Glutamatergic neuron (in vitro differentiated cells): Measurements from ENCODE around the gene LYST. TPM values are rescaled to one million over a fixed set of nuclear protein-coding genes. Genes with fewer than 3 reads are reported as not detected.

Experiments
- DNase-seq: peaks from one replicate; pipeline ENCODE4 v3.0.0; 2022
- H3K27ac Mint-ChIP-seq: one replicate; pipeline ENCODE4 v1.8.0; 2020; ENCODE audit warnings: mild to moderate bottlenecking, mixed read lengths, inconsistent platforms; ENCODE audit not compliant: unreplicated experiment
- H3K27me3 Mint-ChIP-seq: one replicate; pipeline ENCODE4 v1.8.0; 2020; ENCODE audit warnings: mild to moderate bottlenecking, moderate library complexity, mixed read lengths, inconsistent platforms; ENCODE audit not compliant: unreplicated experiment
- H3K36me3 Mint-ChIP-seq: one replicate; pipeline ENCODE4 v1.8.0; 2020; ENCODE audit warnings: mild to moderate bottlenecking, mixed read lengths, inconsistent platforms; ENCODE audit not compliant: unreplicated experiment
- H3K4me1 Mint-ChIP-seq: one replicate; pipeline ENCODE4 v1.8.0; 2020; ENCODE audit warnings: mild to moderate bottlenecking, low read depth, mixed read lengths, inconsistent platforms; ENCODE audit not compliant: unreplicated experiment
- H3K4me3 Mint-ChIP-seq: one replicate; pipeline ENCODE4 v1.8.0; 2020; ENCODE audit warnings: mild to moderate bottlenecking, mixed read lengths, inconsistent platforms; ENCODE audit not compliant: unreplicated experiment
- H3K9me3 Mint-ChIP-seq: one replicate; pipeline ENCODE4 v1.8.0; 2020; ENCODE audit warnings: mild to moderate bottlenecking, moderate library complexity, mixed read lengths, inconsistent platforms; ENCODE audit not compliant: unreplicated experiment
- total RNA-seq: library from RNA; stranded (reverse); fragmentation: NEBNext Ultra II Directional; extraction: Animal tissue kit (Norgen Biotek cat#: 25700); gene quantifications from one replicate; pipeline ENCODE4 v1.2.1, GENCODE V29; 2021; ENCODE audit not compliant: unreplicated experiment
- TF ChIP-seq, protein P1 (sequence below): fragments of 200-600 bp; sonication (generic); IDR thresholded peaks from one replicate; pipeline ENCODE4 v1.5.0; 2021; ENCODE audit not compliant: partially characterized antibody, unreplicated experiment

Gene LYST
- total RNA-seq, 1 donor from 2014 or later: 33.6 TPM

DNA sequence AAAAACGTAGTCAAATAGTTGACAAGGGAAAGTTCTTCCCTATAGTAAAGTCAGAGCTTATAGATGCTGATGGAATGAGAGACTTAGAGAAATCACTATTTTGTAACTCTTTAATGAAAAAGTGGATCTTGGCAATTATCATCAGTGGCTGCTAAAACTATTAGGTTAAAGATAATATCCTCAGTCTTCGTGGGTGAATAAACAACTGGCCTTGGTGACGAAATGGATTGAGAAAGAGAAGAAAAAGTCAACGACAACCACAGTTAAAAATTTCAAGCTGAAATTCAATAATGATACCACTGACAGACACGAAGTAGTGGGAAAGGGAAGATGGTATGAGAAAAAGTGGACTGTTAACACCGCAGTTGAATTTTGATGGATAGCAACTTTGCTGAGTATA lies 127.1 kb downstream of the LYST start:
- Mint-ChIP-seq H3K27ac (no peak overlapping the region), H3K36me3 (no peaks in the 10 kb centered on the region), H3K27me3 (no peaks in the 10 kb centered on the region), H3K4me1 (no peaks in the 10 kb centered on the region), H3K9me3 (no peaks in the 10 kb centered on the region), H3K4me3 (no peak overlapping the region)
- TF ChIP-seq, protein P1, sequence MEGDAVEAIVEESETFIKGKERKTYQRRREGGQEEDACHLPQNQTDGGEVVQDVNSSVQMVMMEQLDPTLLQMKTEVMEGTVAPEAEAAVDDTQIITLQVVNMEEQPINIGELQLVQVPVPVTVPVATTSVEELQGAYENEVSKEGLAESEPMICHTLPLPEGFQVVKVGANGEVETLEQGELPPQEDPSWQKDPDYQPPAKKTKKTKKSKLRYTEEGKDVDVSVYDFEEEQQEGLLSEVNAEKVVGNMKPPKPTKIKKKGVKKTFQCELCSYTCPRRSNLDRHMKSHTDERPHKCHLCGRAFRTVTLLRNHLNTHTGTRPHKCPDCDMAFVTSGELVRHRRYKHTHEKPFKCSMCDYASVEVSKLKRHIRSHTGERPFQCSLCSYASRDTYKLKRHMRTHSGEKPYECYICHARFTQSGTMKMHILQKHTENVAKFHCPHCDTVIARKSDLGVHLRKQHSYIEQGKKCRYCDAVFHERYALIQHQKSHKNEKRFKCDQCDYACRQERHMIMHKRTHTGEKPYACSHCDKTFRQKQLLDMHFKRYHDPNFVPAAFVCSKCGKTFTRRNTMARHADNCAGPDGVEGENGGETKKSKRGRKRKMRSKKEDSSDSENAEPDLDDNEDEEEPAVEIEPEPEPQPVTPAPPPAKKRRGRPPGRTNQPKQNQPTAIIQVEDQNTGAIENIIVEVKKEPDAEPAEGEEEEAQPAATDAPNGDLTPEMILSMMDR: no peak
- no peak for DNase-seq

DNA sequence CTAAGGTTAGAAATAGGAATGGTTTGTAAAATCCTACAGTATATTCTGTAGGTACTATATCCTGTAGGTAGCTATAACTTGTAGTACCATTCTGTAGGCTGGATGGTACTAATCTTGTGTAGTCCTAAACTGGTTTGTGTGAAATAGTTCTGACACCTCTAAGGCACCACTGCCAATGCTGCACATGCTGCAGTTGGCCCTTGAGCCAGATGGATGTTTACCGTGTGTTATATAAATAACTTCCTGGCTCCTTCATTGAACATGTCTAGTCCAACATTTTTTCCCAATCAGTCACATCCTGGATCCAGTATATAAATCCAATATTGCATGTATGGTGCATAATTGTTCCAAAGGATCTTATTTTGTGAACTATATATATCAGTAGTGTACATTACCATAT lies 127.6 kb downstream of the LYST start:
- Mint-ChIP-seq H3K4me1 (no peaks in the 10 kb centered on the region), H3K27me3 (no peaks in the 10 kb centered on the region), H3K9me3 (no peaks in the 10 kb centered on the region), H3K4me3 (no peak overlapping the region), H3K27ac (no peak overlapping the region), H3K36me3 (no peaks in the 10 kb centered on the region)
- no peak for DNase-seq
- TF ChIP-seq, protein P1: no peak

DNA sequence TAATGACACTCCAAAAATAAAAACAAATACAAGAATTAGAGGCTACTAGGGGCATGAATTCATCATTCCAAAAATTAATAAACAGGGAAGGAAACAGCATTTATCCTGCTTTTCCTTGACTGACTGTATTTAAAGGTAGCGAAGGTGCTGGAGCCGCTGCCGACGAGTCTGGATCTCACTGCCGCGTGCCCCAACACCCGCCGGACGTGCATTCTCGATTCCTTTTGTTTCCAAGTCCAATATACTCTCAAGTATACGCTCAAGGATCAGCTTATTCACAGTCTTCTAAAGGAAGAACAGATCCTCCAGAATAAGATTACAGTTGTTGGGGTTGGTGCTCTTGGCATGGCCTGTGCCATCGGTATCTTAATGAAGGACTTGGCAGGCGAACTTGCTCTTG lies 129.0 kb downstream of the LYST start:
- H3K27ac Mint-ChIP-seq: no peak overlapping the region
- TF ChIP-seq, protein P1: no peak
- H3K27me3 Mint-ChIP-seq: no peaks in the 10 kb centered on the region
- H3K36me3 Mint-ChIP-seq: no peaks in the 10 kb centered on the region
- H3K9me3 Mint-ChIP-seq: no peaks in the 10 kb centered on the region
- no peak overlapping the region for H3K4me3 Mint-ChIP-seq
- no peaks in the 10 kb centered on the region for H3K4me1 Mint-ChIP-seq
- DNase-seq: no peak

DNA sequence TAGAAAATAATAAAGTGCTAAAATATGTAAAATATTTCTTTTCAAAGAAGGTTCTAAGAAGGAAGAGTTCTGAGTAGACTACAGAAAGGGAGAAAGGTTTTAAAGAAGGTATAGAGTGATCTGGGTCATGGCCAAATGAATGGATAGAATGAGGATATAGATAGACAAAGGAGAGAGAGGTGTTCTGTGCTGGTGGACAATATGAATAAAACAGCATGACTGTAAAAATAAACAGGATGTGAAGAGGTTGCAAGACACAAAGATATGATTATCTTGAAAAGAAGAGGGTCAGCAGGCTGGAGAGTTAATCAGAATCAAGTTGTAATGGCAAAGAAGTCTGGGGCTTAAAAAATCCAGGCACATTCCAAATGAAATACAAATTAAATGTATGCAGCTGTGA lies 130.4 kb downstream of the LYST start:
- Mint-ChIP-seq H3K27ac (no peak overlapping the region), H3K27me3 (no peaks in the 10 kb centered on the region), H3K36me3 (no peaks in the 10 kb centered on the region), H3K9me3 (no peaks in the 10 kb centered on the region), H3K4me1 (no peaks in the 10 kb centered on the region), H3K4me3 (no peak overlapping the region)
- DNase-seq: no peak
- TF ChIP-seq, protein P1: no peak

DNA sequence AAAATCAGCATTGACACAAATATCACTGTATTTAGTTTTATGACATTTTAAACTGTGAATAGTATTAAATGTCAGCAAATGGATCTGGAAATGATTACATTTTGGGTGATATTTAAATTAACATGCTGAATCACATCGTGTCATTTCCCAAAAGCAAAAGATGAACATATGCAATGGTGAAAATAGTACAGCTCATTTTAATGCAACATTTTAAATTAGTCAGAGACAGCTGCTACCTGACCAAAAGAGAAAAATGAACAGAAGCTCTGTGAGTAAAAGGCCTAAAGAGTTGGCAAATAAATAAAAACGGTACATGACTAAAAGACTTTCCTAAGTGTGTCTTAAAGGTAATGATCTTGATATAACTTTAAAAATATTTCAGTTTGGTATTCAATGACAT lies 131.1 kb downstream of the LYST start:
- DNase-seq: no peak
- Mint-ChIP-seq H3K9me3 (no peaks in the 10 kb centered on the region), H3K36me3 (no peaks in the 10 kb centered on the region), H3K4me3 (no peak overlapping the region), H3K27me3 (no peaks in the 10 kb centered on the region), H3K27ac (no peak overlapping the region), H3K4me1 (no peaks in the 10 kb centered on the region)
- TF ChIP-seq, protein P1: no peak
